Caco-2 (cell line): ENCODE data around the gene AGMO. TPM values are rescaled to one million over a fixed set of nuclear protein-coding genes. Genes with fewer than 3 reads are reported as not detected.

Source experiments
- BruUV-seq: library from RNA; stranded (reverse); fragments of 400-500 nt; replicated peaks from 2 replicates; lab custom pipeline; 2021; lab: Mats Ljungman, UMichigan
- CTCF ChIA-PET: fragments of 300-600 bp; sonication (Branson Sonifier 250); formaldehyde crosslinking; loops from one replicate; lab custom pipeline; 2022; ENCODE audit warnings: antibody characterized with exemption; lab: Charles Lee
- POLR2A ChIA-PET: fragments of 300-600 bp; sonication (Branson Sonifier 250); formaldehyde crosslinking; loops from one replicate; lab custom pipeline; 2022; ENCODE audit warnings: antibody characterized with exemption; lab: Charles Lee
- DNase-seq, 2 experiments: peaks; one replicate each; pipeline versions ENCODE4 v3.0.0 to v3.0.0-alpha.2; 2020 to 2022
- H3K27me3 ChIP-seq: replicated peaks from 2 replicates; pipeline ENCODE4 v1.6.0; 2011; ENCODE audit warnings: low read length; ENCODE audit not compliant: control insufficient read depth, insufficient read depth
- H3K36me3 ChIP-seq: 2 replicates; pipeline ENCODE4 v1.5.1; 2011; ENCODE audit warnings: low read length; ENCODE audit not compliant: control insufficient read depth, insufficient read depth
- H3K4me1 ChIP-seq: fragments of 250-450 bp; sonication (Bioruptor Pico); 2 replicates; pipeline ENCODE4 v1.5.1; 2020; ENCODE audit warnings: mild to moderate bottlenecking
- H3K4me3 ChIP-seq: 2 replicates; pipeline ENCODE4 v1.5.1; 2011; ENCODE audit warnings: low read depth, mild to moderate bottlenecking, control low read depth, low read length
- H3K9me3 ChIP-seq: fragments of 250-450 bp; sonication (Bioruptor Pico); 2 replicates; pipeline ENCODE4 v1.5.1; 2020; ENCODE audit warnings: mild to moderate bottlenecking, moderate library complexity
- H3K27ac Mint-ChIP-seq: one replicate; pipeline ENCODE4 v1.8.0; 2022; ENCODE audit warnings: mixed read lengths; ENCODE audit not compliant: unreplicated experiment
- H3K27me3 Mint-ChIP-seq: one replicate; pipeline ENCODE4 v1.8.0; 2022; ENCODE audit warnings: mixed read lengths; ENCODE audit not compliant: insufficient read depth, unreplicated experiment
- H3K36me3 Mint-ChIP-seq: one replicate; pipeline ENCODE4 v1.8.0; 2022; ENCODE audit warnings: mild to moderate bottlenecking, mixed read lengths; ENCODE audit not compliant: insufficient read depth, unreplicated experiment
- H3K4me1 Mint-ChIP-seq: one replicate; pipeline ENCODE4 v1.8.0; 2022; ENCODE audit warnings: low read depth, mixed read lengths; ENCODE audit not compliant: unreplicated experiment
- H3K4me3 Mint-ChIP-seq: one replicate; pipeline ENCODE4 v1.8.0; 2022; ENCODE audit warnings: mild to moderate bottlenecking, moderate library complexity, mixed read lengths; ENCODE audit not compliant: unreplicated experiment
- H3K9me3 Mint-ChIP-seq: one replicate; pipeline ENCODE4 v1.8.0; 2022; ENCODE audit warnings: mixed read lengths; ENCODE audit not compliant: unreplicated experiment
- intact Hi-C: fragments of 100-400 bp; cut with micrococcal nuclease; formaldehyde crosslinking; loops from one replicate; pipeline ENCODE4 v1.10.0; 2022; ENCODE audit not compliant: unreplicated experiment
- total RNA-seq: library from RNA; stranded (reverse); gene quantifications from 2 replicates; pipeline ENCODE4 v1.2.3, GENCODE V29; 2022
- TF ChIP-seq, protein P1 (sequence below), 2 experiments: fragments of 200-600 bp in 1 of 2; IDR thresholded peaks; 1 replicate in 1 of 2; 2 replicates in 1 of 2; pipeline versions ENCODE4 v1.5.1 to v1.8.0; 2011 to 2022; ENCODE audit warnings: antibody characterized with exemption in 1 of 2, control low read depth in 1 of 2, inconsistent platforms in 1 of 2, low read depth in 1 of 2, low read length in 1 of 2, mild to moderate bottlenecking in 1 of 2, moderate library complexity in 1 of 2; ENCODE audit not compliant: insufficient read depth in 1 of 2, severe bottlenecking in 1 of 2, unreplicated experiment in 1 of 2

The AGMO gene
- total RNA-seq, 1 experiment from 2014 or later = 0.16 TPM

DNA sequence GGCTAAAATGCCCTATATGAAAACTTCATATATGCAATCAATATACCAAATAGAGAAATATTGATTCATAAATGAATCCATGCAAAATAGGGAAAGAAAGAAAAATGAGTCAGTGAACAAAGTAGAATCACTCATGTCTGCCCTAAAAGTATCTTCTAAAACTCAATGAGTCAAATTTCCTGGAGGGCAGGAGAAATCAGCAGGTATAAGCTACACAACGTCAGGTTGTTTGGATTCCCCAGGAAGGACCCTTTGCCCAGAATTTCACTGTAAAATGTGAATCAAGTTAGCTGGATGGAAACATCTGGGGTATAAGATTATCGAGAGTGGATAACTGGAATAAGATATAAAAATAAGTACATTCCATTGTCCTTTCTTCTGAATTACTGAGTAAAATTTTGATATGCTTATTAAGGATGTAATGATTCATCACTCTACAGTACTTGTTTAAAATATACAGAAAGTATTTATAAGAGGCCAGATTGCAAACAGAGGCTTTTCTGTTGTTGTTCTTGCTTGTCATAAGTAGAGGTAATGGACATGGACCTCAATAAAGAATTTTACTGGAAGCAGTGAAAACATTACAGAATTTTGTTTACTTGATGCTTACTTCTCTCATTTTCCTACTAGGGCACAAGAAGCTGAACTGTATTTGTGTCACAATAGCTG is 99.0 kb downstream of the AGMO start:
- ChIA-PET CTCF (no interaction called here), POLR2A (no interaction called here)
- Histone ChIP-seq H3K4me3 (no peak overlapping the region), H3K27me3 (no peaks in the 10 kb centered on the region; the same call in 1 of the 2 replicates), H3K9me3 (no peaks in the 10 kb centered on the region), H3K4me1 (no peaks in the 10 kb centered on the region), H3K36me3 (no peaks in the 10 kb centered on the region)
- Mint-ChIP-seq H3K27me3 (no peaks in the 10 kb centered on the region), H3K4me1 (no peaks in the 10 kb centered on the region), H3K4me3 (no peak overlapping the region), H3K36me3 (no peaks in the 10 kb centered on the region), H3K9me3 (no peaks in the 10 kb centered on the region), H3K27ac (no peak overlapping the region)
- intact Hi-C loops = no loop called here
- TF ChIP-seq, protein P1, sequence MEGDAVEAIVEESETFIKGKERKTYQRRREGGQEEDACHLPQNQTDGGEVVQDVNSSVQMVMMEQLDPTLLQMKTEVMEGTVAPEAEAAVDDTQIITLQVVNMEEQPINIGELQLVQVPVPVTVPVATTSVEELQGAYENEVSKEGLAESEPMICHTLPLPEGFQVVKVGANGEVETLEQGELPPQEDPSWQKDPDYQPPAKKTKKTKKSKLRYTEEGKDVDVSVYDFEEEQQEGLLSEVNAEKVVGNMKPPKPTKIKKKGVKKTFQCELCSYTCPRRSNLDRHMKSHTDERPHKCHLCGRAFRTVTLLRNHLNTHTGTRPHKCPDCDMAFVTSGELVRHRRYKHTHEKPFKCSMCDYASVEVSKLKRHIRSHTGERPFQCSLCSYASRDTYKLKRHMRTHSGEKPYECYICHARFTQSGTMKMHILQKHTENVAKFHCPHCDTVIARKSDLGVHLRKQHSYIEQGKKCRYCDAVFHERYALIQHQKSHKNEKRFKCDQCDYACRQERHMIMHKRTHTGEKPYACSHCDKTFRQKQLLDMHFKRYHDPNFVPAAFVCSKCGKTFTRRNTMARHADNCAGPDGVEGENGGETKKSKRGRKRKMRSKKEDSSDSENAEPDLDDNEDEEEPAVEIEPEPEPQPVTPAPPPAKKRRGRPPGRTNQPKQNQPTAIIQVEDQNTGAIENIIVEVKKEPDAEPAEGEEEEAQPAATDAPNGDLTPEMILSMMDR (IDR thresholded peaks at IDR 0.05; ENCODE audit: insufficient read depth in 1 of 2, low read depth in 1 of 2, low read length in 1 of 2, severe bottlenecking in 1 of 2, unreplicated experiment in 1 of 2) = no peak
- no peak for DNase-seq
- no TSS peak for BruUV-seq

DNA sequence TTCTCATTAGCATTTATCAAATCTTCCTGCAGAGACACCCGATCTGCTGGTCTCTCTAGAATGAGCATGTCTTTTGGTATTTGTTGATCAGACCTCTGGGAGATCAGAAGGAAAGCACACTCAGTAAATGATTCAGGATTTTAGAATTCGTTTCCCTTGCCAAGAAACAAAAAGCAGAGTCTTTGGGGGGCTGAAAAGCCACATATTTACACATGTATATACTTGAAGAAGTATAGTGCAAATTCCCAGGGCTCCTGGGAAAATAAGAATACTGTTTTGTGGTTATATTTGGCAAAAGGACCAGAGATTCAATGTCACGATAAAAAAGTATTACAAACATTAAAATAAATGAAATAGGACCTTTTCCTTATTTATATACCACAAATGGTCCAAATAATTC is 100.2 kb downstream of the AGMO start:
- no peaks in the 10 kb centered on the region for H3K4me1 Mint-ChIP-seq
- H3K27ac Mint-ChIP-seq = no peak overlapping the region
- DNase-seq = no peak
- no peaks in the 10 kb centered on the region for H3K36me3 Mint-ChIP-seq
- Histone ChIP-seq H3K4me3 (no peak overlapping the region), H3K4me1 (no peaks in the 10 kb centered on the region), H3K27me3 (no peaks in the 10 kb centered on the region; the same call in 1 of the 2 replicates), H3K9me3 (no peaks in the 10 kb centered on the region), H3K36me3 (no peaks in the 10 kb centered on the region)
- ChIA-PET POLR2A (no interaction called here), CTCF (no interaction called here)
- no peak overlapping the region for H3K4me3 Mint-ChIP-seq
- no TSS peak for BruUV-seq
- no peaks in the 10 kb centered on the region for H3K9me3 Mint-ChIP-seq
- no peaks in the 10 kb centered on the region for H3K27me3 Mint-ChIP-seq
- TF ChIP-seq, protein P1 (IDR thresholded peaks at IDR 0.05; ENCODE audit: insufficient read depth in 1 of 2, low read depth in 1 of 2, low read length in 1 of 2, severe bottlenecking in 1 of 2, unreplicated experiment in 1 of 2) = no peak
- intact Hi-C loops = no loop called here

DNA sequence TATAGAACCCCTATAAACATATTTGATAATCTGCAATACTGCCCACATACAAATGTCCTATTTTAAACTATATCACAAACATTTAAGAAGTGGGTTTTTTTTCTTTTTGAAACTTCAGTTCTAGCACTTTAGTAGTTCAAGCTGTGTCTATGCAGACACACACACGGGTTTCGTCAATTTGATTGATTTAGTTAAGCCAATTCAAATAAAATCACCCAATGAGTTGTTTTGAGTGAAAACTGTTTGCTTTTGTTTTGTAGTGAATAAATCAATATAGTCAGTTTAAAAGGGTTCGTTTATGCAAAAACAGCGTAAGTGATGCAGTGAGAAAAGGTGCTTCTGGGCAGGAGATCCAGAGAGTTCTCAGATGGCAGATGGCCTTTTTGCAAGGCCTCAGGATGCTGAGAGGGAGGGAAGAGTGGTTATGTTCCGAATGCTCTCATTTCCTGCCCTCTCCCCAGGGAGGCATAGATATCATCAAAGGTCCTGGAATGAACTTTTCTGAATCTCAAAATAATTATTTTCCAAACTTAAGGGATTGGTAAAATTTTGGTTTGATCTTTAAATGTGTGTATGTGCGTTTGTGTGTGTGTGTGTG is 102.7 kb downstream of the AGMO start:
- Mint-ChIP-seq H3K4me3 (no peak overlapping the region), H3K27ac (no peak overlapping the region), H3K27me3 (no peaks in the 10 kb centered on the region), H3K9me3 (no peaks in the 10 kb centered on the region), H3K36me3 (no peaks in the 10 kb centered on the region), H3K4me1 (no peaks in the 10 kb centered on the region)
- BruUV-seq = no TSS peak
- POLR2A ChIA-PET = no interaction called here
- TF ChIP-seq, protein P1 (IDR thresholded peaks at IDR 0.05; ENCODE audit: insufficient read depth in 1 of 2, low read depth in 1 of 2, low read length in 1 of 2, severe bottlenecking in 1 of 2, unreplicated experiment in 1 of 2) = no peak
- Histone ChIP-seq H3K4me1 (no peaks in the 10 kb centered on the region), H3K27me3 (no peaks in the 10 kb centered on the region; the same call in 1 of the 2 replicates), H3K9me3 (no peaks in the 10 kb centered on the region), H3K36me3 (no peaks in the 10 kb centered on the region), H3K4me3 (no peak overlapping the region)
- no peak for DNase-seq
- CTCF ChIA-PET = no interaction called here
- intact Hi-C loops = no loop called here
